Measurements from ENCODE around the gene MAGI2.

MAGI2 gene

DNA sequence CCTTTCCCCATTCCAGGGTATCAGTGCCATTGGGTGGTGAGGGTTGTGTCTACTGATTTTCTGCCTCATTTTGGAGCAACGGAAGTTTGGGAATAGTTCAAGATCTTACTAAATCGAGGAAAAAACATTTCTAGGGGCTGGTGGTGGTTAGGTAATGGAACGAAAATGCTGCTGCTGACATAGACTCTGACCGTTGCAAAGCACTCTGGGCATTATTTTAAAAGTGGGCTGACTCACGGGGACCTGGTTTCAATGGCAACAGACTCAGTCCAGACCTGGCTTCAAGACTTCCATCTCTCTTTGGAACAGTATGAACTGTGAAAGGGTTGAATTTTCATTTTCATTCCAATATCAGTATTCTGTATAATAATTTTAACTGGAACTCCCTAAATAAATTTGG lies 1370.9 kb downstream of the MAGI2 start:
- H3K79me2 ChIP-seq (ENCODE audit: insufficient read depth, low read length) = no peaks in the 10 kb centered on the region

DNA sequence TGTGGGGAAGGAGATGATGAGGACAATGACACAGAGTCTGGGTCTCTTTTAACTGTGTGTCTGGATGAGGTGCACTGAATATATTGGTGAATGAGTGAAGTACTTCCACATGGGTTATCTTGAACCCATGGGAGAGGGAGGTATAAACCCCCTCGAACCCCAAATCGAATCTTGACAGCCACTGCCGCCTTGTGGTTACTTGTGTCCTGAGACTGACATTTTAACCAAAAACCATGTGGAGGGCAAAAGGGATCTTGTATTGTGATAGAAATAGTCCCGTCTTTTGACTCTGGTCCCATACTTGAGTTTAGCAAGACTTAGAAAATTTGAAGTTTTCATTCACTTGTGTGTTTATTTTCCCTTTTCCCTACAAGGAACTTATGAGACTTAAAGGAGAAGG lies 1371.6 kb downstream of the MAGI2 start:
- Histone ChIP-seq H3K9me3 (ENCODE audit: insufficient read depth, low read depth, low read length) (no peaks in the 10 kb centered on the region), H4K20me1 (ENCODE audit: insufficient read depth, low read length, poor library complexity, severe bottlenecking) (no peaks in the 10 kb centered on the region), H3K79me2 (ENCODE audit: insufficient read depth, low read length) (no peaks in the 10 kb centered on the region), H3K9ac (ENCODE audit: low read depth, low read length, poor library complexity, severe bottlenecking) (no peak overlapping the region), H3K4me2 (ENCODE audit: low read depth, low read length, poor library complexity, severe bottlenecking) (no peak overlapping the region), H3K4me1 (ENCODE audit: insufficient read depth, low read length, poor library complexity, severe bottlenecking) (no peaks in the 10 kb centered on the region), H3K4me3 (ENCODE audit: low read length, poor library complexity, severe bottlenecking) (no peak overlapping the region), H2AFZ (ENCODE audit: low read length) (no peak overlapping the region), H3F3A (ENCODE audit: low read depth) (no peaks in the 10 kb centered on the region), H3K36me3 (ENCODE audit: insufficient read depth, low read length) (no peaks in the 10 kb centered on the region), H3K9me2 (replicated peaks; ENCODE audit: low read depth, low read length) (no peaks in the 10 kb centered on the region), H3K27me3 (ENCODE audit: insufficient read depth, low read length, poor library complexity, severe bottlenecking) (no peaks in the 10 kb centered on the region)
- no peak for TF ChIP-seq EZH2phosphoT487 (IDR thresholded peaks at IDR 0.05; ENCODE audit: borderline replicate concordance)
- TF ChIP-seq, protein P1, sequence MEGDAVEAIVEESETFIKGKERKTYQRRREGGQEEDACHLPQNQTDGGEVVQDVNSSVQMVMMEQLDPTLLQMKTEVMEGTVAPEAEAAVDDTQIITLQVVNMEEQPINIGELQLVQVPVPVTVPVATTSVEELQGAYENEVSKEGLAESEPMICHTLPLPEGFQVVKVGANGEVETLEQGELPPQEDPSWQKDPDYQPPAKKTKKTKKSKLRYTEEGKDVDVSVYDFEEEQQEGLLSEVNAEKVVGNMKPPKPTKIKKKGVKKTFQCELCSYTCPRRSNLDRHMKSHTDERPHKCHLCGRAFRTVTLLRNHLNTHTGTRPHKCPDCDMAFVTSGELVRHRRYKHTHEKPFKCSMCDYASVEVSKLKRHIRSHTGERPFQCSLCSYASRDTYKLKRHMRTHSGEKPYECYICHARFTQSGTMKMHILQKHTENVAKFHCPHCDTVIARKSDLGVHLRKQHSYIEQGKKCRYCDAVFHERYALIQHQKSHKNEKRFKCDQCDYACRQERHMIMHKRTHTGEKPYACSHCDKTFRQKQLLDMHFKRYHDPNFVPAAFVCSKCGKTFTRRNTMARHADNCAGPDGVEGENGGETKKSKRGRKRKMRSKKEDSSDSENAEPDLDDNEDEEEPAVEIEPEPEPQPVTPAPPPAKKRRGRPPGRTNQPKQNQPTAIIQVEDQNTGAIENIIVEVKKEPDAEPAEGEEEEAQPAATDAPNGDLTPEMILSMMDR (conservative IDR thresholded peaks at IDR 0.05; ENCODE audit: low read length) = peak; percentile 32; the same call in 1 of the 2 replicates

More for the DNA sequence above, 1370.9 kb downstream of the MAGI2 start:
- no peaks in the 10 kb centered on the region for H3K36me3 ChIP-seq (ENCODE audit: insufficient read depth, low read length)
- H3K4me3 ChIP-seq (ENCODE audit: low read length, poor library complexity, severe bottlenecking) = no peak overlapping the region
- no peaks in the 10 kb centered on the region for H3K9me2 ChIP-seq (replicated peaks; ENCODE audit: low read depth, low read length)
- H3K4me2 ChIP-seq (ENCODE audit: low read depth, low read length, poor library complexity, severe bottlenecking) = no peak overlapping the region
- H3K27me3 ChIP-seq (ENCODE audit: insufficient read depth, low read length, poor library complexity, severe bottlenecking) = no peaks in the 10 kb centered on the region
- H3F3A ChIP-seq (ENCODE audit: low read depth) = no peaks in the 10 kb centered on the region
- no peak overlapping the region for H3K9ac ChIP-seq (ENCODE audit: low read depth, low read length, poor library complexity, severe bottlenecking)
- H3K9me3 ChIP-seq (ENCODE audit: insufficient read depth, low read depth, low read length) = no peaks in the 10 kb centered on the region
- H3K4me1 ChIP-seq (ENCODE audit: insufficient read depth, low read length, poor library complexity, severe bottlenecking) = no peaks in the 10 kb centered on the region
- TF ChIP-seq EZH2phosphoT487 (IDR thresholded peaks at IDR 0.05; ENCODE audit: borderline replicate concordance) = no peak
- TF ChIP-seq, protein P1 (conservative IDR thresholded peaks at IDR 0.05; ENCODE audit: low read length) = no peak
- H2AFZ ChIP-seq (ENCODE audit: low read length) = no peak overlapping the region; the same call in 1 of the 2 replicates
- no peaks in the 10 kb centered on the region for H4K20me1 ChIP-seq (ENCODE audit: insufficient read depth, low read length, poor library complexity, severe bottlenecking)

DNA sequence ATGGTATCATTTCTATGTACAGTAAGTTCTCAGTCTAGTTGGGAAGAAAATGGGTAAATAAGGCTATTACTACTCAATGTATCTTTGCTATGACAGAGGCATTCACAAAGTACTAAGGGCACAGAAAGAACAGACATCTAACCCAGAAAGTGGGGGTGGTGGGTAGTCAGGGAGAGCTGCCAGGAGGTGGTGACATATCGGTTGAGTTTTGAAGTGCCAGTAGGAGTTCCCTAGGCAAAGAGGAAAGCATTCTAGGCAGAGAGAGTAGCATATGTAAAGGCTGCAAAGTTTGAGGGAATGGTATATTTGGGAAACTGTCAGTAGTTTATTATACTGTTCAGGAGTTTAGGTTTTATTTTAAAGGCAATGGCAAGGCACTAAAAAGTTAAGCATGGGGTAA lies 1372.1 kb downstream of the MAGI2 start:
- H3K4me3 ChIP-seq (ENCODE audit: low read length, poor library complexity, severe bottlenecking) = no peak overlapping the region
- H3K9ac ChIP-seq (ENCODE audit: low read depth, low read length, poor library complexity, severe bottlenecking) = no peak overlapping the region
- H3K27me3 ChIP-seq (ENCODE audit: insufficient read depth, low read length, poor library complexity, severe bottlenecking) = no peaks in the 10 kb centered on the region
- TF ChIP-seq, protein P1 (conservative IDR thresholded peaks at IDR 0.05; ENCODE audit: low read length) = no peak
- TF ChIP-seq EZH2phosphoT487 (IDR thresholded peaks at IDR 0.05; ENCODE audit: borderline replicate concordance) = no peak
- H4K20me1 ChIP-seq (ENCODE audit: insufficient read depth, low read length, poor library complexity, severe bottlenecking) = no peaks in the 10 kb centered on the region
- no peak overlapping the region for H2AFZ ChIP-seq (ENCODE audit: low read length)
- H3K79me2 ChIP-seq (ENCODE audit: insufficient read depth, low read length) = no peaks in the 10 kb centered on the region
- no peaks in the 10 kb centered on the region for H3K9me2 ChIP-seq (replicated peaks; ENCODE audit: low read depth, low read length)
- H3K4me2 ChIP-seq (ENCODE audit: low read depth, low read length, poor library complexity, severe bottlenecking) = no peak overlapping the region
- no peaks in the 10 kb centered on the region for H3K36me3 ChIP-seq (ENCODE audit: insufficient read depth, low read length)
- H3K4me1 ChIP-seq (ENCODE audit: insufficient read depth, low read length, poor library complexity, severe bottlenecking) = no peaks in the 10 kb centered on the region
- H3F3A ChIP-seq (ENCODE audit: low read depth) = no peaks in the 10 kb centered on the region
- no peaks in the 10 kb centered on the region for H3K9me3 ChIP-seq (ENCODE audit: insufficient read depth, low read depth, low read length)

All from Loucy (cell line).